Left forelimb (tissue), 1 donor: ENCODE data around the gene KCNAB1.
"Not testable (repeated sequence)": the region's sequence is repeated elsewhere in the genome, so short reads cannot be mapped to it uniquely, and the experiment has no call there.

Experiments used
- DNase-seq: peaks from one replicate; pipeline ENCODE4 v3.0.0-alpha.2; 2018; ENCODE audit warnings: low spot score

Gene KCNAB1

GRCh38 chr3:156542101-156543042, 422.0 kb downstream of the KCNAB1 start:
- DNase-seq = no peak

- no peak for DNase-seq
Observed at GRCh38 chr3:156543043-156543555, 422.7 kb downstream of the KCNAB1 start.

- DNase-seq = no peak
Observed at GRCh38 chr3:156547637-156548036, 427.3 kb downstream of the KCNAB1 start.

- no peak for DNase-seq
Observed at GRCh38 chr3:156548041-156548687, 427.8 kb downstream of the KCNAB1 start.

- DNase-seq = no peak
Observed at GRCh38 chr3:156548902-156549301, 428.5 kb downstream of the KCNAB1 start.

- DNase-seq = no peak
Observed at GRCh38 chr3:156551261-156551660, 430.9 kb downstream of the KCNAB1 start.

- DNase-seq = no peak
Observed at GRCh38 chr3:156551746-156552145, 431.4 kb downstream of the KCNAB1 start.

- DNase-seq = no peak
Observed at GRCh38 chr3:156552973-156553372, 432.6 kb downstream of the KCNAB1 start.

- no peak for DNase-seq
Observed at GRCh38 chr3:156553705-156554356, 433.5 kb downstream of the KCNAB1 start.

- no peak for DNase-seq
Observed at GRCh38 chr3:156554515-156554841, 434.1 kb downstream of the KCNAB1 start.

- DNase-seq = peak; percentile 99
Observed at GRCh38 chr3:156554842-156555687, 434.7 kb downstream of the KCNAB1 start, which contains the start of gene SSR3. Gene SSR3 (minus strand): TSS chr3:156555117. CDS start chr3:156555089, 28 bp downstream.

GRCh38 chr3:156558389-156558788, 438.0 kb downstream of the KCNAB1 start:
- no peak for DNase-seq

- DNase-seq = no peak
Observed at GRCh38 chr3:156559321-156559720, 438.9 kb downstream of the KCNAB1 start.

GRCh38 chr3:156561533-156561932, 441.2 kb downstream of the KCNAB1 start:
- no peak for DNase-seq

- DNase-seq = not testable (repeated sequence)
Observed at GRCh38 chr3:156562486-156562885, 442.1 kb downstream of the KCNAB1 start.

GRCh38 chr3:156563900-156564682, 443.7 kb downstream of the KCNAB1 start:
- no peak for DNase-seq

GRCh38 chr3:156569016-156569415, 448.6 kb downstream of the KCNAB1 start:
- DNase-seq = not testable (repeated sequence)

GRCh38 chr3:156569881-156570280, 449.5 kb downstream of the KCNAB1 start:
- not testable (repeated sequence) for DNase-seq

- DNase-seq = no peak
Observed at GRCh38 chr3:156575641-156576040, 455.3 kb downstream of the KCNAB1 start.

- DNase-seq = no peak
Observed at GRCh38 chr3:156576051-156576450, 455.7 kb downstream of the KCNAB1 start.
